ENCODE results near the gene CLEC16A. TPM values are rescaled to one million over a fixed set of nuclear protein-coding genes. Genes with fewer than 3 reads are reported as not detected.

Gene CLEC16A
- total RNA-seq, 4 donors from 2014 or later, result 38.2 to 153 (median 92.7) TPM

- Histone ChIP-seq H3K9me3 (no peaks in the 10 kb centered on the region), H3K4me1 (peaks cover 24 to 40% (median 35%) of the 10 kb centered on the region in 4 donors), H3K27ac (no peak overlapping the region), H3K36me3 (peaks cover 0 to 11% (median 0%) of the 10 kb centered on the region in 4 donors), H3K27me3 (no peaks in the 10 kb centered on the region), H3K4me3 (no peak overlapping the region)
- in situ Hi-C loops (cut with MboI; ENCODE audit: low pct_ligation_motif_present in 1 of 4, low pct_unique_long_range_greater_than_20kb in 1 of 4, low sequenced_read_pairs in 3 of 4) (loop anchor here in 1 of 4 donors (10.0 kb wide), 1 partner anchor 188 kb away; the partner anchor contains the start of gene NUBP1), intact Hi-C loops (cut with DNase I; ENCODE audit: low total_unique reads) (loop anchor here (1.0 kb wide), 1 partner anchor 26 kb away; no protein-coding TSS in a partner anchor)
- 77 to 83% methylated on average over 3 to 11 of the region's 11 CpGs for WGBS, 2 donors (ENCODE audit: low coverage in 1 of 2)
- no peak for TF ChIP-seq POLR2AphosphoS5 (IDR thresholded peaks at IDR 0.05)
- TF ChIP-seq EP300 (IDR thresholded peaks at IDR 0.05; ENCODE audit: low read depth), result no peak
- no peak for TF ChIP-seq POLR2A (IDR thresholded peaks at IDR 0.05)
- TF ChIP-seq, protein P1, sequence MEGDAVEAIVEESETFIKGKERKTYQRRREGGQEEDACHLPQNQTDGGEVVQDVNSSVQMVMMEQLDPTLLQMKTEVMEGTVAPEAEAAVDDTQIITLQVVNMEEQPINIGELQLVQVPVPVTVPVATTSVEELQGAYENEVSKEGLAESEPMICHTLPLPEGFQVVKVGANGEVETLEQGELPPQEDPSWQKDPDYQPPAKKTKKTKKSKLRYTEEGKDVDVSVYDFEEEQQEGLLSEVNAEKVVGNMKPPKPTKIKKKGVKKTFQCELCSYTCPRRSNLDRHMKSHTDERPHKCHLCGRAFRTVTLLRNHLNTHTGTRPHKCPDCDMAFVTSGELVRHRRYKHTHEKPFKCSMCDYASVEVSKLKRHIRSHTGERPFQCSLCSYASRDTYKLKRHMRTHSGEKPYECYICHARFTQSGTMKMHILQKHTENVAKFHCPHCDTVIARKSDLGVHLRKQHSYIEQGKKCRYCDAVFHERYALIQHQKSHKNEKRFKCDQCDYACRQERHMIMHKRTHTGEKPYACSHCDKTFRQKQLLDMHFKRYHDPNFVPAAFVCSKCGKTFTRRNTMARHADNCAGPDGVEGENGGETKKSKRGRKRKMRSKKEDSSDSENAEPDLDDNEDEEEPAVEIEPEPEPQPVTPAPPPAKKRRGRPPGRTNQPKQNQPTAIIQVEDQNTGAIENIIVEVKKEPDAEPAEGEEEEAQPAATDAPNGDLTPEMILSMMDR (IDR thresholded peaks at IDR 0.05), result no peak
- DNase-seq, result no peak
Observed at GRCh38 chr16:10932959-10933710, 11.2 kb upstream of the CLEC16A start.

DNA sequence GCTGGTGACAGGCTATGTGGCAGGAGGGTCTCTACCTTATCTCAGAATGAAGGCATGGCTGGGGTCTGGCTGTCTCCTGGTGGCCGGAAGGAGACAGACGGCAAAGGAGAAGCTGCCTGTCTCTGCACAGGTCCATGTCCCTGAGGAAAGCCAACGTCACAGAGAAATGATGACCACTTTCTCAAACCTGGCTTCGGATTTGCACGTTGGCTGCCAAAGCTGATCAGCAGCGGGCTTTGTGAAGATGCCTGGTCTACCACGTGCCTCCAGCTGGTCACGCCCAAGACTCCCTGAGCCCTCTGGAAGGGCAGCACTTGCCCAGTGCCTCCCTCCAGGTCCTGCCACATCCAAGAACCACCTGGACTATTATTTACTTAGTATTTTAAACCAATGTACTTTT is 10.5 kb upstream of the CLEC16A start:
- H3K27ac ChIP-seq, result no peak overlapping the region
- in situ Hi-C loops (cut with MboI; ENCODE audit: low pct_ligation_motif_present in 1 of 4, low pct_unique_long_range_greater_than_20kb in 1 of 4, low sequenced_read_pairs in 3 of 4) (loop anchor here in 1 of 4 donors (10.0 kb wide), 1 partner anchor 189 kb away; the partner anchor contains the start of gene NUBP1), intact Hi-C loops (cut with DNase I; ENCODE audit: low total_unique reads) (no loop called here)
- no peak overlapping the region for H3K4me3 ChIP-seq
- no peak for DNase-seq
- peaks cover 31 to 47% (median 42%) of the 10 kb centered on the region in 4 donors for H3K4me1 ChIP-seq
- WGBS, 2 donors (ENCODE audit: low coverage in 1 of 2), result 68 to 73% methylated on average over 3 to 8 of the region's 8 CpGs
- TF ChIP-seq POLR2A (IDR thresholded peaks at IDR 0.05) (no peak), POLR2AphosphoS5 (IDR thresholded peaks at IDR 0.05) (no peak), EP300 (IDR thresholded peaks at IDR 0.05; ENCODE audit: low read depth) (no peak)
- TF ChIP-seq, protein P1 (IDR thresholded peaks at IDR 0.05), result no peak
- H3K9me3 ChIP-seq, result no peaks in the 10 kb centered on the region
- H3K27me3 ChIP-seq, result no peaks in the 10 kb centered on the region
- H3K36me3 ChIP-seq, result peaks cover 0 to 4% (median 0%) of the 10 kb centered on the region in 4 donors

GRCh38 chr16:10934325-10935107 is 9.8 kb upstream of the CLEC16A start:
- Histone ChIP-seq H3K9me3 (no peaks in the 10 kb centered on the region), H3K4me1 (peaks cover 38 to 54% (median 49%) of the 10 kb centered on the region in 4 donors), H3K36me3 (no peaks in the 10 kb centered on the region), H3K27me3 (no peaks in the 10 kb centered on the region), H3K4me3 (no peak overlapping the region), H3K27ac (no peak overlapping the region)
- WGBS, 2 donors (ENCODE audit: low coverage in 1 of 2), result 88 to 100% methylated on average over 1 to 13 of the region's 13 CpGs
- intact Hi-C loops (cut with DNase I; ENCODE audit: low total_unique reads), result no loop called here
- in situ Hi-C loops (cut with MboI; ENCODE audit: low pct_ligation_motif_present in 1 of 4, low pct_unique_long_range_greater_than_20kb in 1 of 4, low sequenced_read_pairs in 3 of 4), result loop anchor here in 2 of 4 donors (5.0 to 10.0 kb wide), 2 partner anchors 190 to 407 kb away; partner anchors contain the start of gene NUBP1 (in 1 of the 2)
- TF ChIP-seq, protein P1 (IDR thresholded peaks at IDR 0.05), result no peak
- no peak for TF ChIP-seq POLR2AphosphoS5 (IDR thresholded peaks at IDR 0.05)
- TF ChIP-seq POLR2A (IDR thresholded peaks at IDR 0.05), result no peak
- TF ChIP-seq EP300 (IDR thresholded peaks at IDR 0.05; ENCODE audit: low read depth), result no peak
- no peak for DNase-seq

All from transverse colon (tissue), 4 donors.